AG09309 (cell line): ENCODE results near the gene CERKL.

Experiments
- DNase-seq: peaks from one replicate; pipeline ENCODE4 v3.0.0-alpha.2; 2010; ENCODE audit warnings: low read depth
- H3K4me3 ChIP-seq: 2 replicates; pipeline ENCODE4 v1.5.1; 2011; ENCODE audit warnings: mild to moderate bottlenecking, low read depth, low read length, moderate library complexity; ENCODE audit not compliant: control insufficient read depth
- CTCF ChIP-seq: IDR thresholded peaks from 2 replicates; pipeline ENCODE4 v1.5.1; 2011; ENCODE audit warnings: mild to moderate bottlenecking, low read depth, low read length, inconsistent platforms; ENCODE audit not compliant: insufficient read depth, control insufficient read depth; ENCODE audit errors: missing control alignments

The CERKL gene

GRCh38 chr2:181616715-181617114, 40.2 kb downstream of the CERKL start:
- DNase-seq = no peak
- H3K4me3 ChIP-seq = no peak overlapping the region
- TF ChIP-seq CTCF = no peak

- no peak for DNase-seq
- TF ChIP-seq CTCF = no peak
- H3K4me3 ChIP-seq = no peak overlapping the region
Measured at GRCh38 chr2:181614874-181615638, 41.8 kb downstream of the CERKL start.

DNA sequence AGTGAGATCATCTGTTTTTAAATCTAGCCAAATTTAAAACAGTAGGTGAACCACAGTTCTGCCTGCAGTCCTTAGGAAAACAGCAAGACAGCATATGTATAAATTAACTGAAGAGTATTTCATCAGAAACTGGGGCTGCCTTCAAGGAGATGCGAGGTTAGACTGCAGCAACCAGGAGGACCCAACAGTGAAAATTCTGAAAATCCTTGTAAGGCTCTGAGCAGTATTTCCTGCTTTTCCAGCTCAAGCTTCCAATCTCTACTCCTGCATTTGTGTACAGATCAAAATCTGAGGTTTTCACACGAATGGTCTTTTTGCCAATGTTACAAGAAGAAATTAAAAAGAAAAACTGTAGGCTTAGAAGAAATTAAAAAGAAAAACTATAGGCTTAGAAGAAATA, 43.7 kb downstream of the CERKL start:
- no peak for DNase-seq
- no peak overlapping the region for H3K4me3 ChIP-seq
- TF ChIP-seq CTCF = no peak

DNA sequence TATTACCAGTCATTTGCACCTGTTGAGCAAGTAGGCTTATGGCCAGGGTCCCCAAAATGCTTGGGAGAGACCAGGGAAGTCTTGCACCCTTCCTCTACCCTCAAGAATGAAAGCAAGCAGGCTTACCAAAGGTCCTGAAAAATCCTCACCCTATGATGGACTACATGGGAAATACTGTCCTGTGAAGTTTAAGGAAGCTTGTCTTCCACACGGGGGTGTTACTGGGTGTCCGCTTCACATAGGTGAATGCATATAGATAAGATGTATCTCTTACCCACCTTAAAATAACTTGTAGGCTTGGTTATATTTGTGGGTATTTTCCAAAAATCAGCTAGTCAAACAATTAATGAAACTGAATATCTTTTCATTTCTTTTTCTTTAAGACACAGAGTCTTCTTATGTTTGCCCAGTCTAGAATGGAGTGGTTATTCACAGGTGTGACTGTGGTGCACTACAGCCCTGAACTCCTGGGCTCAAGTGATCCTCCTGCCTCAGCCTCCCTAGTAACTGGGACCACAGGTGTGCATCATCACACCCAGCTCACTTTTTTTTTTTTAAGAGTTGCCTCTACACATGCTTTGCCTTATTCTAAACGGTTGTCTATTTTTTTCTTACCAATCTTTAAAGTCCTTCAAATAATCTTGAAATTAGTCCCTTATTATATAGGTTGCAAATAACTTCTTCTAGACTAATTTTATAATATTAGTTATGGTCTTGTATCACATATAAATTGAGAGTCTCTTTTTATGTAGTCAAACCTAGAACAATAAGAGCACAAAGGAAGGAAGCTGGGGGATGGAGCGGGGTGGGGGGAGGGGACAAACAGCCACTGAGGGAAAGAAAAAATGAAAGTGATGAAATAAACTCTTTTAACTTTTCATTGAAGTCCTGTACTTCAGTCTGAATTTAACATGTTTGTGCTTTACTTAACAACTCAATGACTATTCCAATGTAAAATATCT, 49.0 kb downstream of the CERKL start:
- DNase-seq = no peak
- TF ChIP-seq CTCF = no peak
- no peak overlapping the region for H3K4me3 ChIP-seq

GRCh38 chr2:181605889-181606837, 50.7 kb downstream of the CERKL start:
- no peak overlapping the region for H3K4me3 ChIP-seq

More at GRCh38 chr2:181605889-181606837, 50.7 kb downstream of the CERKL start:
- no peak for TF ChIP-seq CTCF
- no peak for DNase-seq
